ENCODE data around the gene ZIC4. TPM values are rescaled to one million over a fixed set of nuclear protein-coding genes. Genes with fewer than 3 reads are reported as not detected.

The ZIC4 gene
- polyA plus RNA-seq, 3 donors: not detected

DNA sequence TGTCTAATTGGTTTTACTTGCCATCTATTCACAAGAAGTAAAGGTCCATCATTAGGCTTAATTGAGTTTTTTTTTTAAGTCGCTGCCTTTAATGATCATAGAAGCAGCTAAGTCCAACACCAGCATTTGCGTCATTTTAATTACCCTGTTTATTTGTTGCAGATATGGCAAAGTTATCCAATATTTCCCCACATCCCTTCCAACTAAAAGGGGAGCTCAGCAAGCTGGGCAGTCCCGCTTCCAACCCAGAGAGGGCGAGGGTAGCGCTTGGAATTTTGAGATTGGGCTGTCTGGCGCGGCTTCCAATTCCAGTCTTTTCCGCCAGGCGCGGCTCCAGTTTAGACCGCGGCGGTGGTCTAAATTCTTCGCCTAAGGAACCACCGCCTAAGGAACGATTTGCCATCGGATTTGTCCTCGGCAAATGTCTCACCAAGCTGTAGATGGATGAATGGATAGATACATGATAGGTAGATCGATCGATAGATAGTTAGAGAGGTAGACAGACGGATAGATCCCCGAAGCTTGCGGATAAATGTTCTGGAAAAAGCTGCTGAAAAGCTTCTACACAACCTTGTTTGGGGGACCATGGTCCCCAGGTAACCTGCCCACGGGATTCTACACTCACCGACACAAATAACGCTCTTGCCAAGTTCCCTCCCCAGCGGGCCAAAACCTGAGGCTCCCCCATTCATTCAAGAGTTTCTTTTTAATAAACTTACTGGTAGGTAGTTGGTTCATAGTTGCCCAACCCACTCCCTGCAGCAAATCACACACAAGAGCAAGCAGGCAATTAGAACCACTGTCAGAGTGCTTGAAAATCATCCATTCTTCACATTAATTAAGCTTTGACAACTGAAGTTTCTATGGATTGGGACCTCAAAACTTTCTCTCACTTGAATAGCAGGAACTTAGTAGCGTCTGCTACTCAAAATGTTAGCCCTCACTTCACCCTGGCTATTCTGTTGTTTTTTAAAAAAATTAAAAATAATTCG, 49.1 kb downstream of the ZIC4 start:
- Histone ChIP-seq H3K4me3 (replicated peaks in 1 of 3; ENCODE audit: low read depth in 2 of 3, low read length in 3 of 3) (no peak overlapping the region), H4K20me1 (ENCODE audit: insufficient read depth, low read length) (no peaks in the 10 kb centered on the region), H2AFZ (ENCODE audit: insufficient read depth, low read depth, low read length, poor library complexity, severe bottlenecking) (no peak overlapping the region), H3K27me3 (ENCODE audit: control insufficient read depth in 2 of 2, insufficient read depth in 2 of 2, low read length in 2 of 2) (peaks cover 83 to 98% of the 10 kb centered on the region in 2 donors), H3K4me1 (ENCODE audit: control insufficient read depth in 1 of 2, insufficient read depth in 2 of 2, low read length in 2 of 2) (no peaks in the 10 kb centered on the region), H3K9me3 (replicated peaks in 1 of 2; ENCODE audit: control insufficient read depth in 1 of 2, insufficient read depth in 1 of 2, low read length in 2 of 2) (peaks cover 19 to 80% of the 10 kb centered on the region in 2 donors), H3K36me3 (replicated peaks in 1 of 2; ENCODE audit: control insufficient read depth in 1 of 2, insufficient read depth in 2 of 2, low read length in 2 of 2) (no peaks in the 10 kb centered on the region), H3K79me2 (ENCODE audit: insufficient read depth, low read length) (no peaks in the 10 kb centered on the region), H3K27ac (ENCODE audit: low read depth in 1 of 2, low read length in 2 of 2) (no peak overlapping the region), H3K9ac (ENCODE audit: insufficient read depth, low read length, poor library complexity, severe bottlenecking) (no peak overlapping the region), H3K4me2 (replicated peaks; ENCODE audit: extremely low read depth, low read length, poor library complexity, severe bottlenecking) (no peak overlapping the region)
- 5% methylated on average over 19 of the region's 29 CpGs for WGBS (ENCODE audit: insufficient coverage)
- H3K27ac Mint-ChIP-seq: no peak overlapping the region
- no peaks in the 10 kb centered on the region for H3K4me1 Mint-ChIP-seq
- peak overlapping the region in 1 of 2 donors; percentile 64 for H3K4me3 Mint-ChIP-seq
- peaks cover 7 to 15% of the 10 kb centered on the region in 2 donors for H3K36me3 Mint-ChIP-seq
- intact Hi-C loops (cut with micrococcal nuclease): no loop called here
- no peak for DNase-seq
- no peak for TF ChIP-seq CTCF (IDR thresholded peaks at IDR 0.05)
- peaks cover 8 to 58% (median 46%) of the 10 kb centered on the region in 7 donors for H3K9me3 Mint-ChIP-seq
- peaks cover 92 to 95% (median 92%) of the 10 kb centered on the region in 3 donors for H3K27me3 Mint-ChIP-seq (ENCODE audit: low read depth in 3 of 3)

DNA sequence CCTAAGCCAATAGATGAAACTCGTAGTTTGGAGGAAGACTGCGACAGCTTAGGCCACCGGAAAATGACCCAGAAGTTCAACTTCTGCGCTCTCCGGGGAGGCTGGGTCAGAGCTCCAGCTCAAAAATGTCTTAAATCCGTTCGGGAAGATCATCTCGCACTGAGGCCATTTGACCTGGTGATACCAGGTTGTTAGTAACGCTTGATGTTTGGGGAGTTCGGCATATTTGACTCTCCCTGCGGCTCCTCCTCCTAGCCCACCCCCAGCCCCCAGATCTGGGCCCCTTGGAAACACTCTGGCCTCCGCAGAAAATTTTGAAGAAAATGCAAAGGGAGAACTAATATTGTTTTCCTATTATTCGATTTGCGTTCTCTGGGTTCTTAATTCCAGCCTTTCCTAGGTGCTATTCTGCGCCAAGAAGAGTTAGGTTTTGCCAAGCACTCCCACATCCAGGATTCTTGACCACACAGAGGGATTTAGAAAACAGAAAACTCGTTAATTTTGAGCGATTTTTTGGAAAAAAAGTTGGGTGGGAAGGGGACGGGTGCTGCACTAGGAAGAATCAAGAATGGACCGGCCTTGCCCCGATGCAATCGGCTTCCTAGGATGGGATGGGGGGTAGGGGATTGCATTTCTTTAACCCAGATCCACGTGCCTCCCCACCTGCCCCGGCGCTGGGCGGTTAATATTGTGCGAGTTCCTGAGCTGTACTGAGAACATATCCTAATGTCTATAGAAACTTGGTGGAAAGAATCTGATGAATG, 50.0 kb downstream of the ZIC4 start:
- no peak for DNase-seq
- Histone ChIP-seq H3K36me3 (replicated peaks in 1 of 2; ENCODE audit: control insufficient read depth in 1 of 2, insufficient read depth in 2 of 2, low read length in 2 of 2) (no peaks in the 10 kb centered on the region), H3K9ac (ENCODE audit: insufficient read depth, low read length, poor library complexity, severe bottlenecking) (no peak overlapping the region), H3K79me2 (ENCODE audit: insufficient read depth, low read length) (no peaks in the 10 kb centered on the region), H3K9me3 (replicated peaks in 1 of 2; ENCODE audit: control insufficient read depth in 1 of 2, insufficient read depth in 1 of 2, low read length in 2 of 2) (peaks cover 19 to 73% of the 10 kb centered on the region in 2 donors), H4K20me1 (ENCODE audit: insufficient read depth, low read length) (no peaks in the 10 kb centered on the region), H3K27ac (ENCODE audit: low read depth in 1 of 2, low read length in 2 of 2) (no peak overlapping the region), H3K27me3 (ENCODE audit: control insufficient read depth in 2 of 2, insufficient read depth in 2 of 2, low read length in 2 of 2) (peaks cover 82 to 91% of the 10 kb centered on the region in 2 donors), H3K4me3 (replicated peaks in 1 of 3; ENCODE audit: low read depth in 2 of 3, low read length in 3 of 3) (no peak overlapping the region), H3K4me2 (replicated peaks; ENCODE audit: extremely low read depth, low read length, poor library complexity, severe bottlenecking) (no peak overlapping the region), H3K4me1 (ENCODE audit: control insufficient read depth in 1 of 2, insufficient read depth in 2 of 2, low read length in 2 of 2) (no peaks in the 10 kb centered on the region), H2AFZ (ENCODE audit: insufficient read depth, low read depth, low read length, poor library complexity, severe bottlenecking) (no peak overlapping the region)
- peak overlapping the region in 1 of 2 donors; percentile 64 for H3K4me3 Mint-ChIP-seq
- peaks cover 85 to 89% (median 88%) of the 10 kb centered on the region in 3 donors for H3K27me3 Mint-ChIP-seq (ENCODE audit: low read depth in 3 of 3)
- no peaks in the 10 kb centered on the region for H3K4me1 Mint-ChIP-seq
- 8% methylated on average over 8 of the region's 26 CpGs for WGBS (ENCODE audit: insufficient coverage)
- H3K9me3 Mint-ChIP-seq: peaks cover 8 to 53% (median 45%) of the 10 kb centered on the region in 7 donors
- H3K27ac Mint-ChIP-seq: no peak overlapping the region
- no peak for TF ChIP-seq CTCF (IDR thresholded peaks at IDR 0.05)
- peaks cover 7 to 15% of the 10 kb centered on the region in 2 donors for H3K36me3 Mint-ChIP-seq
- intact Hi-C loops (cut with micrococcal nuclease): no loop called here

Measured in CD14-positive monocyte (primary cell).